ENCODE results near the gene LRRC63. TPM values are rescaled to one million over a fixed set of nuclear protein-coding genes. Genes with fewer than 3 reads are reported as not detected.
"Not testable (repeated sequence)": the region's sequence is repeated elsewhere in the genome, so short reads cannot be mapped to it uniquely, and the experiment has no call there.

The LRRC63 gene, protein sequence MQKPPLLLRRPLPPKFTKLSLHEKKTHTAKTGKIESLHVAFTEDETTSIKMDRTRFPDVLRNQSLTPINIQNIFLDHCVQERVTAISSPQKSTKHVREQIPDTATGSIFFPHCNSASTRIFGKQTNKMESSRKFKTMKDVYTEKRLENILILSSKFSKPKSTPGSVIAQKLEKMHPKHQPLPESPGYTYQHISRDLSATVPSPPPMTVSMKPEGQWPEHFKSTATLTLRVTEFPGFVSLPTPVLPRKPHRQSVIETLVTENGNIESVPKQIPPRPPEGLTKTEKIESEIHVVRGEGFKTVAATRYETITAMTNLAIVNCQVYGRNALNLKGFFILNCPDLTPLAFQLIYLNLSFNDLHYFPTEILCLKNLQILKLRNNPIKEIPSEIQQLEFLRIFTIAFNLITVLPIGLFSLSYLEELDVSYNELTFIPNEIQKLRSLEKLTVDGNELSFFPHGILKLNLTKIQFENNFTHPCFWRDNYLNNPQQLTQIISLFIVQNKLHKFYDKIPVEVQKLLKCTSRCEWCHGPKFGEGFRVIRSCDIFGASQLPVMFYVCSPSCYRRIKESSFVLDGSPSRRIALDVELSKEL
- total RNA-seq (ENCODE audit: unreplicated experiment): not detected
- long read RNA-seq: 0 reads

DNA sequence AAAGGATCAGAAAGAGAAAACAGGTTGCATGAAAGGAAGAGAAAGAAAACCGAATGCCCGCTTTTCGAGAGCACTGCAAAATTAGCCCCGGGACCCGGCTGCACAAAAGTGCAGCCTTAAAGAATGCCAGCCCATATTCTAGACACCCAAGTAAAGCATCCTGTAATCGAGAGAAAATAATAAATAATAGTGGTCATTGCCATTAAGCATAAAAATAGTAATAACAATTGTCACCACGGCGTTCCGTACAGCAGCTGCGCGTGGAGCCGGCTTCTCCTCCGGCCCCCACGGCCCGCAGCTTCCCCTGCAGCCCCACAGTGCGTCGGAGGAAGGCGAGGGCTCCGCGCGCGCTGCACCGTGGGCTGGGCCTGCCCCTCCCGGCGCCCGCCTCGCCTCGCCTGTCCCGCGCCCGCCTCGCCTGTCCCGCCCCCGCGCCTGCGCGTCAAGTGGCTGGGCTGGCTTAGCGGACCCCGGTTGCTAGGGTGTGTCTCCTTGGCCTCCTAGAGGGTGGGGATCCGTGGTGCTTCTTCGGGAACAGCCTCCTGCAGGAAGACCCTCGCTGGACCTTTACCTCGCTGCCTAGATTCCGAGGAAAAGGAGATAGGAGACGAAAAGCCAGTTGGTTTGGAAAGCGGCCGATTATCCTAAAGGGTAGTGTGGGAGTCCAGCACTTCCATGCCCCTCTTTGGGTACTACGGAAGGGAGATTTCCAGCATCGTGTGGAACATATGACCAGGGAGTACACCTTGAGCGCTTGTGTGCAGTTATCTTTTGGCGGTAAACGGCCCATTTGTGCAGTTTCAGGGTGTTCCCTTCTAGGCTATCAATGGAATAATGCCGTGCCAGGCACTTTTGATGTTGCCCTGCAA lies at the start of gene LRRC63:
Gene LRRC63, plus strand, starts transcription at position 446 of the 869 bp plus-strand sequence. CDS start 1,107 bp downstream, outside the sequence.
- no peaks in the 10 kb centered on the region for H3K36me3 Mint-ChIP-seq (ENCODE audit: low read depth, unreplicated experiment)
- H3K9me3 Mint-ChIP-seq (ENCODE audit: unreplicated experiment): no peaks in the 10 kb centered on the region
- H3K27ac Mint-ChIP-seq (ENCODE audit: unreplicated experiment): no peak within 1 kb of the TSS
- peak within 1 kb of the TSS; percentile 86 for H3K4me3 Mint-ChIP-seq (ENCODE audit: unreplicated experiment)
- H3K27me3 Mint-ChIP-seq (ENCODE audit: unreplicated experiment): peaks cover 5% of the 10 kb centered on the region
- DNase-seq (ENCODE audit: low spot score): peak; percentile 67
- H3K4me1 Mint-ChIP-seq (ENCODE audit: unreplicated experiment): peaks cover 4% of the 10 kb centered on the region
- TF ChIP-seq, protein P1, sequence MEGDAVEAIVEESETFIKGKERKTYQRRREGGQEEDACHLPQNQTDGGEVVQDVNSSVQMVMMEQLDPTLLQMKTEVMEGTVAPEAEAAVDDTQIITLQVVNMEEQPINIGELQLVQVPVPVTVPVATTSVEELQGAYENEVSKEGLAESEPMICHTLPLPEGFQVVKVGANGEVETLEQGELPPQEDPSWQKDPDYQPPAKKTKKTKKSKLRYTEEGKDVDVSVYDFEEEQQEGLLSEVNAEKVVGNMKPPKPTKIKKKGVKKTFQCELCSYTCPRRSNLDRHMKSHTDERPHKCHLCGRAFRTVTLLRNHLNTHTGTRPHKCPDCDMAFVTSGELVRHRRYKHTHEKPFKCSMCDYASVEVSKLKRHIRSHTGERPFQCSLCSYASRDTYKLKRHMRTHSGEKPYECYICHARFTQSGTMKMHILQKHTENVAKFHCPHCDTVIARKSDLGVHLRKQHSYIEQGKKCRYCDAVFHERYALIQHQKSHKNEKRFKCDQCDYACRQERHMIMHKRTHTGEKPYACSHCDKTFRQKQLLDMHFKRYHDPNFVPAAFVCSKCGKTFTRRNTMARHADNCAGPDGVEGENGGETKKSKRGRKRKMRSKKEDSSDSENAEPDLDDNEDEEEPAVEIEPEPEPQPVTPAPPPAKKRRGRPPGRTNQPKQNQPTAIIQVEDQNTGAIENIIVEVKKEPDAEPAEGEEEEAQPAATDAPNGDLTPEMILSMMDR (IDR thresholded peaks at IDR 0.05; ENCODE audit: unreplicated experiment): no peak

DNA sequence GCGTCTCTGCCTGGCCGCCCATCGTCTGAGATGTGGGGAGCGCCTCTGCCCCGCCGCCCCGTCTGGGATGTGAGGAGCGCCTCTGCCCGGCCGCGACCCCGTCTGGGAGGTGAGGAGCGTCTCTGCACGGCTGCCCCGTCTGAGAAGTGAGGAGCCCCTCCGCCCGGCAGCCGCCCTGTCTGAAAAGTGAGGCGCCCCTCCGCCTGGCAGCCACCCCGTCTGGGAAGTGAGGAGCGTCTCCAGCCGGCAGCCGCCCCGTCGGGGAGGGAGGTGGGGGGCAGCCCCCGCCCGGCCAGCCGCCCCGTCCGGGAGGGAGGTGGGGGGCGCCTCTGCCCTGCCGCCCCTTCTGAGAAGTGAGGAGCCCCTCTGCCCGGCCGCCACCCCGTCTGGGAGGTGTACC lies 49.0 kb upstream of the LRRC63 start:
- not testable (repeated sequence) for DNase-seq (ENCODE audit: low spot score); H3K27ac Mint-ChIP-seq (ENCODE audit: unreplicated experiment); H3K36me3 Mint-ChIP-seq (ENCODE audit: low read depth, unreplicated experiment); H3K4me3 Mint-ChIP-seq (ENCODE audit: unreplicated experiment); H3K27me3 Mint-ChIP-seq (ENCODE audit: unreplicated experiment); H3K9me3 Mint-ChIP-seq (ENCODE audit: unreplicated experiment); H3K4me1 Mint-ChIP-seq (ENCODE audit: unreplicated experiment)

DNA sequence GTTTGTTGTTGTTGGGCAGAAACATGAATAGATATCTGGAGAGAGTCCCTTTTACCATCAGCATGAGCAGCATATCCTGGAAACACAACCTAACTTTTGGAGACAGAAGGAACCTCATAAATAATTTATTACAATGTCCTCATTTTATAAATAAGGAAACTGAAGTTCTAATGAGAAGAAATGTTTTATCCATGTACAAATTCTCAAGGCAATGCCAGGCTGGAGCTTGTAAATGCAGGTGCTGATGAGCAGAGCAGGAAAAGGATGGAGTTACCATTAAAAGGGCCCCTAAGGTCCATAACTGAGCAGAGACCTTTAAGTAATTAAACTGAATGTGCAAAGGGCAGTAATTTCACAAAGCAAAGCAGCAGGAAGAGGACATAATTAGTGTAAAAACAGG lies 47.1 kb upstream of the LRRC63 start:
- Mint-ChIP-seq H3K4me1 (ENCODE audit: unreplicated experiment) (peaks cover 11% of the 10 kb centered on the region), H3K27me3 (ENCODE audit: unreplicated experiment) (no peaks in the 10 kb centered on the region), H3K27ac (ENCODE audit: unreplicated experiment) (no peak overlapping the region)

DNA sequence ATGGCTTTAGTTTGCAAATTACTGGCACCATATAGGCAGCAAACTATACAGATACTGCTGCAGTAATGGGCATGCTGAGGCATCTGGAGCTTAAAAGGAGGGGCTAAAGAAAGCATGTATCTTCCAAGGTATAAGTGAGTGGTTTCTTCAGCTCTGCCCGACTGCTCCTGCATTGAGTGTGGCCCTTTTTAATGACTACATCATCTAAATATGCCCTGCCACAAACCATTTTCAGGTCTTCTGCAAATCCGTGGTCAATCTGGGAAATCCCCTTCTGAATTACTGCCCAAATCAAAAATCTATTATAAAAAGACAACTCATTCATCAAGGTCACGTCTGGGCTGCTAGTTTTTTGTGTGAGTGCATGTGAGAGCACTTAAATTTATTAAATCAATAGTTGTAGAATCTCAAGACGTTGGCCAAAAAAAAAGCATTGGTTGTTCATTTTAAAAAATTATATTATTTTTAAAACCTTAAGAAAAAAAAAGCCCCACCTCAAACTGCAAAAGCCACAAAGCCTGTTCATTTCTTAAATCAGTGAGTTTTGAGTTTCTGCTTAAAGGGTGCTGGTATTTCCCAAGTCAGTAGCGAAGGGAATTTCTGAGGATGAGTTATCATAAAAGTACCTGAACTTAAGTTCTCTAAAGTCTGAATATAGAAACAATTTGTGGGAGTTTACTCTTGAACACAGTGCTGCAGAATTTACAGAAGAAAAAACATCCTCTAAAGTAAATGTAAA lies 46.1 kb upstream of the LRRC63 start:
- H3K9me3 Mint-ChIP-seq (ENCODE audit: unreplicated experiment): no peaks in the 10 kb centered on the region
- DNase-seq (ENCODE audit: low spot score): no peak
- no peak overlapping the region for H3K27ac Mint-ChIP-seq (ENCODE audit: unreplicated experiment)
- TF ChIP-seq, protein P1 (IDR thresholded peaks at IDR 0.05; ENCODE audit: unreplicated experiment): no peak
- H3K27me3 Mint-ChIP-seq (ENCODE audit: unreplicated experiment): no peaks in the 10 kb centered on the region
- no peaks in the 10 kb centered on the region for H3K36me3 Mint-ChIP-seq (ENCODE audit: low read depth, unreplicated experiment)
- H3K4me1 Mint-ChIP-seq (ENCODE audit: unreplicated experiment): peaks cover 18% of the 10 kb centered on the region
- no peak overlapping the region for H3K4me3 Mint-ChIP-seq (ENCODE audit: unreplicated experiment)

More for the DNA sequence above, 47.1 kb upstream of the LRRC63 start:
- H3K36me3 Mint-ChIP-seq (ENCODE audit: low read depth, unreplicated experiment): no peaks in the 10 kb centered on the region
- H3K4me3 Mint-ChIP-seq (ENCODE audit: unreplicated experiment): no peak overlapping the region
- no peak for DNase-seq (ENCODE audit: low spot score)
- TF ChIP-seq, protein P1 (IDR thresholded peaks at IDR 0.05; ENCODE audit: unreplicated experiment): no peak
- H3K9me3 Mint-ChIP-seq (ENCODE audit: unreplicated experiment): no peaks in the 10 kb centered on the region

DNA sequence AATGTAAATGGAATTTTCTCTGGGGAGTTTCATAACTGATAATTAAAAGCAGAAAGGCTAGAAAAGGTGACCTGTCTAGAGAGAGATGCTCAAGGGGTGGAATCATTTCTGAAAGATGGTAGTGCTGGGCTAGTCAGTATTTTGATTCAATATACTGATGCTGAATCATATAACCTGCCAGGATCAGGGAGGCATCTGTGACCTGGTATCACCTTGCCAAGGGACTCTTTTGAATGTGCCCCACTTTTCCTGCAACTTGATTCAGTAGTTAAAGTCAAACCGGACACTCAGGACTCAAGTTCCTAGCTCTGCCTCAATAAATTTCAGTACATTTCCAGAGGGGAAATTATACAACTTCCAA lies 45.5 kb upstream of the LRRC63 start:
- no peaks in the 10 kb centered on the region for H3K36me3 Mint-ChIP-seq (ENCODE audit: low read depth, unreplicated experiment)
- TF ChIP-seq, protein P1 (IDR thresholded peaks at IDR 0.05; ENCODE audit: unreplicated experiment): no peak
- H3K27me3 Mint-ChIP-seq (ENCODE audit: unreplicated experiment): no peaks in the 10 kb centered on the region
- no peak overlapping the region for H3K4me3 Mint-ChIP-seq (ENCODE audit: unreplicated experiment)
- no peaks in the 10 kb centered on the region for H3K9me3 Mint-ChIP-seq (ENCODE audit: unreplicated experiment)
- H3K4me1 Mint-ChIP-seq (ENCODE audit: unreplicated experiment): peaks cover 24% of the 10 kb centered on the region
- DNase-seq (ENCODE audit: low spot score): no peak
- no peak overlapping the region for H3K27ac Mint-ChIP-seq (ENCODE audit: unreplicated experiment)
